ENCODE measurements around the gene DNM3. TPM values are rescaled to one million over a fixed set of nuclear protein-coding genes. Genes with fewer than 3 reads are reported as not detected.

The DNM3 gene
- total and polyA plus RNA-seq, 4 donors = 2.1 to 16.3 (median 5.6) TPM

GRCh38 chr1:172277989-172278388 lies 436.7 kb downstream of the DNM3 start:
- no peaks in the 10 kb centered on the region for H3K9me3 ChIP-seq (ENCODE audit: control insufficient read depth in 4 of 4, insufficient read depth in 3 of 4, low read length in 3 of 4)
- ATAC-seq (ENCODE audit: insufficient read depth, low FRiP score) (no peak), DNase-seq (no peak)
- H3K27me3 ChIP-seq (ENCODE audit: control insufficient read depth in 3 of 3, insufficient read depth in 3 of 3, low read length in 2 of 3) = no peaks in the 10 kb centered on the region
- 69 to 90% methylated on average over 1 of the region's 1 CpG for WGBS, 2 donors
- H3K4me3 ChIP-seq = no peak overlapping the region
- H3K27ac ChIP-seq (ENCODE audit: low read depth in 1 of 2, low read length in 1 of 2) = no peak overlapping the region
- H3K36me3 ChIP-seq (ENCODE audit: control insufficient read depth in 4 of 4, insufficient read depth in 4 of 4, low read length in 4 of 4) = no peaks in the 10 kb centered on the region
- no peak for TF ChIP-seq CTCF (IDR thresholded peaks at IDR 0.05; ENCODE audit: control extremely low read depth, extremely low read depth)
- peaks cover 0 to 9% (median 6%) of the 10 kb centered on the region in 5 donors for H3K4me1 ChIP-seq (ENCODE audit: control insufficient read depth in 5 of 5, insufficient read depth in 5 of 5, low read length in 5 of 5)
- no peak overlapping the region for H3K9ac ChIP-seq (ENCODE audit: insufficient read depth in 1 of 2, low read length in 2 of 2)

- Histone ChIP-seq H3K4me1 (ENCODE audit: control insufficient read depth in 5 of 5, insufficient read depth in 5 of 5, low read length in 5 of 5) (peaks cover 0 to 9% (median 6%) of the 10 kb centered on the region in 5 donors), H3K9me3 (ENCODE audit: control insufficient read depth in 4 of 4, insufficient read depth in 3 of 4, low read length in 3 of 4) (no peaks in the 10 kb centered on the region), H3K27ac (ENCODE audit: low read depth in 1 of 2, low read length in 1 of 2) (no peak overlapping the region), H3K4me3 (no peak overlapping the region), H3K27me3 (ENCODE audit: control insufficient read depth in 3 of 3, insufficient read depth in 3 of 3, low read length in 2 of 3) (no peaks in the 10 kb centered on the region), H3K9ac (ENCODE audit: insufficient read depth in 1 of 2, low read length in 2 of 2) (no peak overlapping the region), H3K36me3 (ENCODE audit: control insufficient read depth in 4 of 4, insufficient read depth in 4 of 4, low read length in 4 of 4) (no peaks in the 10 kb centered on the region)
- DNase-seq (peak in 2 of 3 donors; percentile 38 to 54), ATAC-seq (ENCODE audit: insufficient read depth, low FRiP score) (peak; percentile 23)
- TF ChIP-seq CTCF (IDR thresholded peaks at IDR 0.05; ENCODE audit: control extremely low read depth, extremely low read depth) = no peak
- 65 to 81% methylated on average over 1 of the region's 1 CpG for WGBS, 2 donors
Observed at GRCh38 chr1:172278478-172278877, 437.2 kb downstream of the DNM3 start.

- TF ChIP-seq CTCF (IDR thresholded peaks at IDR 0.05; ENCODE audit: control extremely low read depth, extremely low read depth) = no peak
- 90 to 95% methylated on average over 4 of the region's 4 CpGs for WGBS, 2 donors
- ATAC-seq (ENCODE audit: insufficient read depth, low FRiP score) = no peak
Observed at GRCh38 chr1:172279939-172280636, 438.8 kb downstream of the DNM3 start.

More at GRCh38 chr1:172279939-172280636, 438.8 kb downstream of the DNM3 start:
- Histone ChIP-seq H3K27ac (ENCODE audit: low read depth in 1 of 2, low read length in 1 of 2) (no peak overlapping the region), H3K27me3 (ENCODE audit: control insufficient read depth in 3 of 3, insufficient read depth in 3 of 3, low read length in 2 of 3) (no peaks in the 10 kb centered on the region), H3K9me3 (ENCODE audit: control insufficient read depth in 4 of 4, insufficient read depth in 3 of 4, low read length in 3 of 4) (no peaks in the 10 kb centered on the region), H3K4me1 (ENCODE audit: control insufficient read depth in 5 of 5, insufficient read depth in 5 of 5, low read length in 5 of 5) (peaks cover 0 to 8% (median 2%) of the 10 kb centered on the region in 5 donors), H3K4me3 (no peak overlapping the region), H3K36me3 (ENCODE audit: control insufficient read depth in 4 of 4, insufficient read depth in 4 of 4, low read length in 4 of 4) (no peaks in the 10 kb centered on the region), H3K9ac (ENCODE audit: insufficient read depth in 1 of 2, low read length in 2 of 2) (no peak overlapping the region)
- DNase-seq = no peak

Data from lung (tissue), 12 donors.